ENCODE data around the gene IGIP. TPM values are rescaled to one million over a fixed set of nuclear protein-coding genes. Genes with fewer than 3 reads are reported as not detected.

IGIP gene
- total and polyA plus RNA-seq, 5 donors from 2014 or later: 0.06 to 2.3 (median 0.31) TPM; not detected in 1

GRCh38 chr5:140159014-140159927, 33.5 kb downstream of the IGIP start:
- no peaks in the 10 kb centered on the region for H3K36me3 Mint-ChIP-seq
- Histone ChIP-seq H3K9me3 (ENCODE audit: control insufficient read depth in 2 of 2, low read length in 2 of 2) (no peaks in the 10 kb centered on the region), H3K4me3 (ENCODE audit: low read depth, low read length) (no peak overlapping the region), H3K27me3 (ENCODE audit: control insufficient read depth, insufficient read depth, low read length) (no peaks in the 10 kb centered on the region), H3K27ac (ENCODE audit: insufficient read depth, low read length, poor library complexity, severe bottlenecking) (no peak overlapping the region), H3K36me3 (ENCODE audit: control insufficient read depth, insufficient read depth, low read length) (no peaks in the 10 kb centered on the region), H3K4me1 (ENCODE audit: control insufficient read depth, insufficient read depth, low read length, poor library complexity, severe bottlenecking) (peaks cover 10% of the 10 kb centered on the region)
- H3K27ac Mint-ChIP-seq: no peak overlapping the region
- no peaks in the 10 kb centered on the region for H3K9me3 Mint-ChIP-seq
- H3K4me1 Mint-ChIP-seq: peaks cover 0 to 10% (median 6%) of the 10 kb centered on the region in 4 donors
- no peak for DNase-seq
- no peaks in the 10 kb centered on the region for H3K27me3 Mint-ChIP-seq
- ATAC-seq (ENCODE audit: low read depth in 2 of 2): no peak
- H3K4me3 Mint-ChIP-seq: no peak overlapping the region

GRCh38 chr5:140162275-140162674, 36.5 kb downstream of the IGIP start:
- DNase-seq (no peak), ATAC-seq (ENCODE audit: low read depth in 2 of 2) (no peak)
- Histone ChIP-seq H3K4me1 (ENCODE audit: control insufficient read depth, insufficient read depth, low read length, poor library complexity, severe bottlenecking) (peaks cover 4% of the 10 kb centered on the region), H3K36me3 (ENCODE audit: control insufficient read depth, insufficient read depth, low read length) (no peaks in the 10 kb centered on the region), H3K27me3 (ENCODE audit: control insufficient read depth, insufficient read depth, low read length) (no peaks in the 10 kb centered on the region), H3K4me3 (ENCODE audit: low read depth, low read length) (no peak overlapping the region), H3K9me3 (ENCODE audit: control insufficient read depth in 2 of 2, low read length in 2 of 2) (no peaks in the 10 kb centered on the region), H3K27ac (ENCODE audit: insufficient read depth, low read length, poor library complexity, severe bottlenecking) (no peak overlapping the region)
- Mint-ChIP-seq H3K9me3 (no peaks in the 10 kb centered on the region), H3K27me3 (no peaks in the 10 kb centered on the region), H3K36me3 (no peaks in the 10 kb centered on the region), H3K27ac (no peak overlapping the region), H3K4me3 (peak overlapping the region in 1 of 4 donors; percentile 35), H3K4me1 (peaks cover 0 to 2% (median under 1%) of the 10 kb centered on the region in 4 donors)

- Mint-ChIP-seq H3K36me3 (no peaks in the 10 kb centered on the region), H3K27me3 (no peaks in the 10 kb centered on the region), H3K9me3 (no peaks in the 10 kb centered on the region), H3K27ac (no peak overlapping the region), H3K4me1 (no peaks in the 10 kb centered on the region), H3K4me3 (no peak overlapping the region)
- DNase-seq (no peak), ATAC-seq (ENCODE audit: low read depth in 2 of 2) (no peak)
- no peaks in the 10 kb centered on the region for H3K36me3 ChIP-seq (ENCODE audit: control insufficient read depth, insufficient read depth, low read length)
- H3K4me3 ChIP-seq (ENCODE audit: low read depth, low read length): no peak overlapping the region
- no peaks in the 10 kb centered on the region for H3K9me3 ChIP-seq (ENCODE audit: control insufficient read depth in 2 of 2, low read length in 2 of 2)
- no peaks in the 10 kb centered on the region for H3K4me1 ChIP-seq (ENCODE audit: control insufficient read depth, insufficient read depth, low read length, poor library complexity, severe bottlenecking)
- no peaks in the 10 kb centered on the region for H3K27me3 ChIP-seq (ENCODE audit: control insufficient read depth, insufficient read depth, low read length)
- no peak overlapping the region for H3K27ac ChIP-seq (ENCODE audit: insufficient read depth, low read length, poor library complexity, severe bottlenecking)
Measured at GRCh38 chr5:140162781-140163180, 37.0 kb downstream of the IGIP start.

- Histone ChIP-seq H3K36me3 (ENCODE audit: control insufficient read depth, insufficient read depth, low read length) (no peaks in the 10 kb centered on the region), H3K4me1 (ENCODE audit: control insufficient read depth, insufficient read depth, low read length, poor library complexity, severe bottlenecking) (no peaks in the 10 kb centered on the region), H3K27me3 (ENCODE audit: control insufficient read depth, insufficient read depth, low read length) (no peaks in the 10 kb centered on the region), H3K27ac (ENCODE audit: insufficient read depth, low read length, poor library complexity, severe bottlenecking) (no peak overlapping the region), H3K9me3 (ENCODE audit: control insufficient read depth in 2 of 2, low read length in 2 of 2) (no peaks in the 10 kb centered on the region), H3K4me3 (ENCODE audit: low read depth, low read length) (no peak overlapping the region)
- no peaks in the 10 kb centered on the region for H3K36me3 Mint-ChIP-seq
- ATAC-seq (ENCODE audit: low read depth in 2 of 2) (no peak), DNase-seq (no peak)
- no peaks in the 10 kb centered on the region for H3K9me3 Mint-ChIP-seq
- no peaks in the 10 kb centered on the region for H3K27me3 Mint-ChIP-seq
- peak overlapping the region in 1 of 3 donors; percentile 21 for H3K27ac Mint-ChIP-seq
- no peak overlapping the region for H3K4me3 Mint-ChIP-seq
- H3K4me1 Mint-ChIP-seq: no peaks in the 10 kb centered on the region
Measured at GRCh38 chr5:140165101-140165922, 39.6 kb downstream of the IGIP start.

GRCh38 chr5:140165923-140166270, 40.2 kb downstream of the IGIP start:
- Histone ChIP-seq H3K27ac (ENCODE audit: insufficient read depth, low read length, poor library complexity, severe bottlenecking) (no peak overlapping the region), H3K36me3 (ENCODE audit: control insufficient read depth, insufficient read depth, low read length) (no peaks in the 10 kb centered on the region), H3K4me1 (ENCODE audit: control insufficient read depth, insufficient read depth, low read length, poor library complexity, severe bottlenecking) (no peaks in the 10 kb centered on the region), H3K27me3 (ENCODE audit: control insufficient read depth, insufficient read depth, low read length) (no peaks in the 10 kb centered on the region), H3K9me3 (ENCODE audit: control insufficient read depth in 2 of 2, low read length in 2 of 2) (no peaks in the 10 kb centered on the region), H3K4me3 (ENCODE audit: low read depth, low read length) (no peak overlapping the region)
- H3K27ac Mint-ChIP-seq: no peak overlapping the region
- no peak overlapping the region for H3K4me3 Mint-ChIP-seq
- no peaks in the 10 kb centered on the region for H3K9me3 Mint-ChIP-seq
- no peaks in the 10 kb centered on the region for H3K36me3 Mint-ChIP-seq
- H3K4me1 Mint-ChIP-seq: no peaks in the 10 kb centered on the region
- DNase-seq: no peak
- no peak for ATAC-seq (ENCODE audit: low read depth in 2 of 2)
- H3K27me3 Mint-ChIP-seq: no peaks in the 10 kb centered on the region

GRCh38 chr5:140166911-140167310, 41.2 kb downstream of the IGIP start:
- Mint-ChIP-seq H3K9me3 (no peaks in the 10 kb centered on the region), H3K36me3 (no peaks in the 10 kb centered on the region), H3K27ac (no peak overlapping the region), H3K27me3 (no peaks in the 10 kb centered on the region), H3K4me1 (no peaks in the 10 kb centered on the region), H3K4me3 (no peak overlapping the region)
- ATAC-seq (ENCODE audit: low read depth in 2 of 2) (no peak), DNase-seq (no peak)
- H3K27ac ChIP-seq (ENCODE audit: insufficient read depth, low read length, poor library complexity, severe bottlenecking): no peak overlapping the region
- no peaks in the 10 kb centered on the region for H3K9me3 ChIP-seq (ENCODE audit: control insufficient read depth in 2 of 2, low read length in 2 of 2)
- H3K27me3 ChIP-seq (ENCODE audit: control insufficient read depth, insufficient read depth, low read length): no peaks in the 10 kb centered on the region
- no peaks in the 10 kb centered on the region for H3K36me3 ChIP-seq (ENCODE audit: control insufficient read depth, insufficient read depth, low read length)
- H3K4me1 ChIP-seq (ENCODE audit: control insufficient read depth, insufficient read depth, low read length, poor library complexity, severe bottlenecking): no peaks in the 10 kb centered on the region
- H3K4me3 ChIP-seq (ENCODE audit: low read depth, low read length): no peak overlapping the region

GRCh38 chr5:140168371-140168770, 42.6 kb downstream of the IGIP start:
- Histone ChIP-seq H3K4me1 (ENCODE audit: control insufficient read depth, insufficient read depth, low read length, poor library complexity, severe bottlenecking) (no peaks in the 10 kb centered on the region), H3K27ac (ENCODE audit: insufficient read depth, low read length, poor library complexity, severe bottlenecking) (no peak overlapping the region), H3K36me3 (ENCODE audit: control insufficient read depth, insufficient read depth, low read length) (no peaks in the 10 kb centered on the region), H3K9me3 (ENCODE audit: control insufficient read depth in 2 of 2, low read length in 2 of 2) (no peaks in the 10 kb centered on the region), H3K27me3 (ENCODE audit: control insufficient read depth, insufficient read depth, low read length) (no peaks in the 10 kb centered on the region), H3K4me3 (ENCODE audit: low read depth, low read length) (no peak overlapping the region)
- H3K36me3 Mint-ChIP-seq: no peaks in the 10 kb centered on the region
- H3K27me3 Mint-ChIP-seq: peaks cover 4% of the 10 kb centered on the region
- no peak for DNase-seq
- H3K9me3 Mint-ChIP-seq: no peaks in the 10 kb centered on the region
- no peaks in the 10 kb centered on the region for H3K4me1 Mint-ChIP-seq
- no peak overlapping the region for H3K4me3 Mint-ChIP-seq
- H3K27ac Mint-ChIP-seq: no peak overlapping the region
- no peak for ATAC-seq (ENCODE audit: low read depth in 2 of 2)

Measured in CD4-positive, CD25-positive, alpha-beta regulatory T cell (primary cell).